NCI-H128 (cell line): ENCODE results near the gene RNU4-1.

Experiments
- DNase-seq: peaks from one replicate; lab custom pipeline; 2025; ENCODE audit not compliant: unreplicated experiment; lab: John Stamatoyannopoulos, UW

RNU4-1 gene

DNA sequence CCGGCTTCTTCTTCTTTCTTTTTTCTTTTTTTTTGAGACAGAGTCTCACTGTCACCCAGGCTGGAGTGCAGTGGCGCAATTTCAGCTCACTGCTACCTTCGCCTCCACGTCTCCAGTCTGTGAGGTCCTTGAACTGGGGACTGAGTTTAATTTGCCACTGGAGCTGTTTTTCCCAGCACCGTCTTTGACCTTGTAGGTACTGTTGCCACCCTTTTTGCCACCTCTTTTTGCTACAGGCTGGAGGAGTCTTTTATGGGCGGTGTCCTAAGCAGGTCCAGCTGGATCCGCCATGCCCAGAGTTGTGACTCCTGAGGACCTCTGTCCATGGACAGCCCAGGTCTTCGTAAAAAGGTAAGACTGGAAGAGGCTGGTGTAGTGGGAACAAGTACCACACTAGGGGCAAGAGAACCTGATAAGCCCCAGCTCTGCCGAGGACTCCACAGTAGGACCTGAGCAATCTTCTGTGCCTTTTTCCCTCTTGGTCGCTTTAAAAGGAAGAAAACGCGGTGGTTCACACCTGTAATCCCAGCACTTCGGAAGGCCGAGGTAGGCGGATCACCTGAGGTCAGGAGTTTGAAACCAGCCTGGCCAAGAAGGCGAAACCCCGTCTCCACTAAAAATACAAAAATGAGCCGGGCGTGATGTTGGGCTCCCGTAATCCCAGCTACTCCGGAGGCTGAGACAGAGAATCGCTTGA is 2.3 kb downstream of the RNU4-1 start:
- no peak for DNase-seq

DNA sequence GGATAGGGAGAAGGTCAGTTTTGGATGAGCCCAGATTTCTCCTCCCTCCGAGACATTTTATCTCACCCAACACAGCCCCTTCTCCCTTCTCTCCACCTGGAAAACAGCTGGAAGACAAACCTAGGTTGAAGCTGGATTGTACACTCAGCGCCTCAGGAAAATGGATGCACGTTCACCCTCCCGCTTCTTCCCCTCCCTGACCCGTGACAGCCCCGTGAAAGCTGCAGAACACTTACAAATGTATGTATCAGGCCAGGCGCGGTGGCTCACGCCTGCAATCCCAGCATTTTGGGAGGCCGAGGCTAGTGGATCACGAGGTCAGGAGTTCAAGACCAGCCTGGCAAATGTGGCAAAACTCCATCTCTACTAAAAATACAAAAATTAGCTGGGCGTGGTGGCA is 5.5 kb downstream of the RNU4-1 start:
- no peak for DNase-seq

DNA sequence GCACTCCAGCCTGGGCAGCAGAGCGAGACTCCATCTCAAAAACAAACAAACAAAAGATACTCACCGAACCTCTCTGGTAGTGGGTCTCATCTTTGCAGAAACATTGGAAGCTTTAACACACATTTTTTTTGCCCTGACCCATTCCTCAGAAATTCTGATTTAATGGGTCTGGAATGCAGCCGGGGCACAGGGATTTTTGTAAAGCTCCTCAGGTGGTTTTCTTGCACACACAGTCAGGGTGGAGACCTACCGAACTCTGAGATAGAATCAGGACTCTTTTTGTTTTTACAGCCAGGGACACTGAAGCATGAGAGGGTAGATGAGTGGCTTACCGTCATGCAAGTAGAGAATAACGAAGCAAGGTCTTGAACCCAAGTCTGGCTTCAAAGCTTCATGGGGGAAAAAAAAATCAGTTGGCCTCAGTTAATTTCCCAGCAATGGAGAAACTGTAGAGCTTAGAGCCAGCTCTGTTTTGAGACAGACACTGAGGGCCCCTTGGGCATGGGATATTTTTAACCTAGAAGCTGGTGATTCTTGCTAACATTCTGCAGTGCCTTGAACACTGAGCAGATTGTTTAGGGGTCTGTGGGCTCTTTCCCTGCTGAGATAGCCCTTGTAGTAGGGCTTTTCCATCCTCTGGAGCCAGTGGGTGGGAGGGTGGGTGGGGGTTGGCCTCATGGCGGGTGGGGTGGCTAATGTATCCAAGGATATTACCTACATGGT is 6.1 kb downstream of the RNU4-1 start:
- no peak for DNase-seq

DNA sequence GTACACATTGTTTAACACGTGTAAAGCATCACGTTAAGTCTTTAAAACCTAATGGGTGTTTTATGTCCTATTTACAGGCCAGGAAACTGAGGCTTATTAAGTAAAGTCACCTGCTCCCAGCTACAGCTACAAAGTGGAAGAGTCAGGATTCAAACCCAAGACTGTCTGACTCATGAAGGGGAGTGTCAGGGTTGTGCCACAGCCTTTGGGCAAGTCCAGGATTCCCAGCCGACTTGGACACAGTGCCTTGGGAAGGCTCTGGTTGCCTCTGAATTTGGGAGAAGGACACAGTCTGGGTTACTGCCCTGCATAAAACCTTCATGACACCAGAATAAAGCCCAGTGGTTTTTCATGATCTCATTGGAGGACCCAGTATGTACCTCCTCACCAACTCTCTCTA is 8.7 kb downstream of the RNU4-1 start:
- no peak for DNase-seq

DNA sequence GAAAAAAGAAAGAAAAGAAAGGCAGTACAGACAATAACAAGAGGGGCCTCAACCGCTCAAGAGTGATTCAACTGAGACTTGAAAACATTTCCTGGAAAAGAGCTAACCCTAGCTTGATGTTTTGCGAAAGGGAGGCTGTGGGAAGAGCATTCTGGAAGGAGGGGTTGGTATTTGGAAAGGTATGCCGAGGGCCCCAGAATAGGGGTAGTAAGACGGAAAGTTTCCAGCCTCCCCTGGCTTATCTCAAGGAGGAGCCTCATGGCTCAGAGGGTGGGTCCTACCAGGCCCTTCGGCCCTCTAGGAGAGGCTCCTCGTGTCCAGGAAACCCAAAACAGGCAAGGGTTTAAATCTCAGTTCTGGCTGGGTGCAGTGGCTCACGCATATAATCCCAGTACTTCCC is 9.7 kb downstream of the RNU4-1 start:
- no peak for DNase-seq

DNA sequence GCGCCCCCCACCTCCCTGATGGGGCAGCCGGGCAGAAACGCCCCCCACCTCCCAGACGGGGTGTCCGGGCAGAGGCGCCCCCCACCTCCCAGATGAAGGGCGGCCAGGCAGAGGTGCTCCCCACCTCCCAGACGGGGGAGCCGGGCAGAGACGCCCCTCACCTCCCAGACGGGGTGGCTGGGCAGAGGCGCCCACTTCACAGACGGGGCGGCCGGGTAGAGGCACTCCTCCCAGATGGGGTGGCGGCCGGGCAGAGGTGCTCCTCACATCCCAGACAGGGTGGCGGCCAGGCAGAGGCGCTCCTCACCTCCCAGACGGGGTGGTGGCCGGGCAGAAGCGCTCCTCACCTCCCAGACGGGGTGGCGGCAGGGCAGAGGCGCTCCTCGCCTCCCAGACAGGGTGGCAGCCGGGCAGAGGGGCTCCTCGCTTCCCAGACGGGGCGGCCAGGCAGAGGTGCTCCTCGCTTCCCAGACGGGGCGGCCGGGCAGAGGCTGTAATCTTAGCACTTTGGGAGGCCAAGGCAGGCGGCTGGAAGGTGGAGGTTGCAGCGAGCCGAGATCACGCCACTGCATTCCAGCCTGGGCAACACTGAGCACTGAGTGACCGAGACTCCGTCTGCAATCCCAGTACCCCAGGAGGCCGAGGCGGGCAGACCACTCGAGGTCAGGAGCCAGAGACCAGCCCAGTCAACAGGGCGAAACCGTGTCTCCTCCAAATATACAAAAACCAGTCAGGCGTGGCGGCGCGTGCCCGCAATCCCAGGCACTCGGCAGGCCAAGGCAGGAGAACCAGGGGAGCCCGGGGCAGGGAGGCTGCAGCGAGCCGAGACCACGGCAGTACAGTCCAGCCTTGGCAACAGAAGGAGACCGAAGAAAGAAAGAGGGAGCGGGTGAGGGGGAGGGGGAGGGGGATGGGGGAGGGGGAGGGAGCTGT is 14.6 kb downstream of the RNU4-1 start:
- DNase-seq: no peak

DNA sequence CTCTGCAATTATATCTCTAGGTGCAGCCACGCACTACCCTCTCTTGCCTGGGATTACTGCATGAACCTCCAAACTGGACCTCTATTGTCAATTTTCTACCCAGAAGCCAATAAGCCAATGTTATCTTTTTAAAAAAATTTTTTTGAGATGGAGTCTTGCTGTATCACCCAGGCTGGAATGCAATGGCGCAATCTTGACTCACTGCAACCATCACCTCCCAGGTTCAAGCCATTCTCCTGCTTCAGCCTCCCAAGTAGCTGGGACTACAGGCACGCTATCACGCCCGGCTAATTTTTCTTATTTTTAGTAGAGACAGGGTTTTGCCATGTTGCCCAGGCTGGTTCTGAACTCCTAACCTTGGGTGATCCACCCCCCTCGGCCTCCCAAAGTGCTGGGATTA is 16.3 kb downstream of the RNU4-1 start:
- DNase-seq: no peak

DNA sequence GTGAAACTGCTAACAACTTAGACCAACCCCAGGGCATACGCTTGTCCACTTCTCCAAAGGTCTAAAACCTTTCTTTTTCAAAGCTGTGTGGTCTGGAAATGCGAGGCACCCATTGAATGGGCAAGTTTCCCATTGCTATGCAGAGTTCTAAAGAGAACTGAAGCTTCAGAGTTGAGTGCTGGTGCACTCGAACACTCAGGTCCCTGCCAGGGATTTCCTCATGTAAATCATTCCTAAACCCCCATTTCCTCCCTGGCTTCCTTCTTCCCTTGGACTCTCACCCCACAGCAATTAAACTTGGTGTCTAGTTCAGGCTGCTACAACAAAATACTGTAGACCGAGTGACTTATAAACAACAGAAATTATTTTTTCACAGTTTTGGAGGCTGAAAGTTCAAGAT is 25.3 kb downstream of the RNU4-1 start:
- DNase-seq: no peak

DNA sequence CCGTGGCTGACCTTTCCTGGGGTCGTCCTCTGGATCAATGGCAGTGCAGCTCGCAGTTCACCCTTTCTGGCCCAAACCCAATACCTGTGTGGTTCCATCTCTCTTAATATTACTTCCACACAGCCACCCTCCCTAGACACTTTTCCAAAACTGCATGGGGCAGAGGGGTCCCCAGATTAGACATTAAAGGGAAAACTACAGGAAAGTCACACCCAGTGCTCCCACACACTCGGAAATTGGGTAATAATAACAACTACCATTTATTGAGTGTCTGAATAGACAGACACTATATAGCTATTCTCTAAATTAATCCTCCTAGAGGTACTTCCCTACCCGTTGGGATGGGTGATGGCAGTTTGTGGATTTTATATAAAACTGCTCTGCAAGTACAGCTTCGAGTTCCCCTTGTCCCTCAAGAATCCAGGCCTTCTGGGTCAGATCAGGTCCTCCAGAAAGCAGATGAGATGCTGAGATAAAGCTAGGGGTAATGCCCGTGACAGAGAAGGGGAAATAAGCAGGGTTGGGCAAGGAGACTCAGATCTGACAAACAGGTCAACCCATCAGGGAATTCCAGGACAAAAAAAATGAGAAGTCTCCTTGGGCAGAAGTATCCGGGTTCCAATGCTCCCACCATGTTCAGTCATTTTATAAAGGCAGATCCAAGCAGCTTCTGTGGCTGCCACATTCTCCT is 26.7 kb downstream of the RNU4-1 start:
- no peak for DNase-seq

DNA sequence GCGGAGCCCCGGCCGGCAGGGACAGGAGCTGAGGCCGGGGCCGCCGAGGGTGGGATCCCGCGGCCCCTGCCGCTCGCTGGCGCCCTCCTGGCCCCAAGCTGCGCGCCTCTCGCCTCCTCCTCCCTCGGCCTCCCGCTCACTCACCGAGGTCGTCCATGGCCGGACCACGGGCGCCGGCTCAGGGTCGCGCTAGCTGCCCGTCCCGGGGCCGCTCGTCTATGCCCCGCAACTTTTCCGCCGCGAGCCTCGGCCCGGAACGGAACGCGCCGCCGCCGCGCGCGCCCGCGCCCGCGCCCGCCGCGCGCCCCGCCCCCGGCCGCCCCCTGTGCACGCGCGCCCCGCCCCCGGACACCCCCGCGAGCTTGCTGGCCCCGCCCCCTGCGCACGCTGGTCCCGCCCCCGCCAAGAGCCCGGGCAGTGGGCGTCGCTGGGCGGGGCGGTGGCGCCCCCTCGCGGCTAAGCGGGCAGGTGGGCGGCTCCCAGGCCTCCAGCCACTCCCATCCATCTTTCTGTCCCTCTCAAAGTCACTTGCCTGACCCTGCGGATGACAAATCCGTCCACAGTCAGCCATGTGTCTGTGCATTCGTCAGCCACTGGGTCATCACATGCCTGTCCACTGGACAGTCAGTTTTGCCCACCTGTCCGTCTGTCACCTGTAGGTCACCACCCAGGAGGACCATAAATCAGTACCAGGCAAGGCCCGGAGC is 27.4 kb downstream of the RNU4-1 start, which contains the start of gene PXN:
Gene PXN (minus strand): TSS at position 258 of the 707 bp plus-strand sequence. CDS start 101 bp downstream, at position 157.
- peak; percentile 25 for DNase-seq

DNA sequence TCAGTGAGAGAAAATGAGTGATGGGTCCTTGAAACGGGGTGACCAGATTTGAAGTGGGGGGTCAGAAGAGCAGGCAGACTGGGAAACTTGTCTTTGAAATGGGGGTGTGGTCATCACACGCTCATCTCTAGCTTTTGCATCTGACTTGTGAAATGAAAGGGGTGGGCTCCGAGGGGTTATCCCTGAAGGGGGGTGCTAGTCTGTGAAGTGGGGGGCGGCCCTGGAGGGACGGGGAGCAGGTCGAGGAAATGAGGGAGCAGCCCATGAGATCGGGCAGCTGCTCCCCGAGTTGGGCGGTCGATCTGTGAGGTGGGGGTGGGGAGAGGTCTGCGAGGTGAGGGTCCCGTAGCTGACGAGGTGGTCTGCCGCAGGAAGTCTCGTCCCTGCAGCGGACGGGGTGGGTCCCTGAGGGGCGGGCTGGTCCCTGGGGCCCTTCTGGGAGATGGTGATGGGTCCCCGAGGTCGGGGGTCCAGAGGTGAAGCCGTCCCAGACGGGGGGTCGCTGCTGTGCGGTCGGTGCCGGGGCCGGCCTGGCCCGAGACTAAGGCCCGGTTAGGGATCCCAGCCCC is 28.0 kb downstream of the RNU4-1 start:
- no peak for DNase-seq

DNA sequence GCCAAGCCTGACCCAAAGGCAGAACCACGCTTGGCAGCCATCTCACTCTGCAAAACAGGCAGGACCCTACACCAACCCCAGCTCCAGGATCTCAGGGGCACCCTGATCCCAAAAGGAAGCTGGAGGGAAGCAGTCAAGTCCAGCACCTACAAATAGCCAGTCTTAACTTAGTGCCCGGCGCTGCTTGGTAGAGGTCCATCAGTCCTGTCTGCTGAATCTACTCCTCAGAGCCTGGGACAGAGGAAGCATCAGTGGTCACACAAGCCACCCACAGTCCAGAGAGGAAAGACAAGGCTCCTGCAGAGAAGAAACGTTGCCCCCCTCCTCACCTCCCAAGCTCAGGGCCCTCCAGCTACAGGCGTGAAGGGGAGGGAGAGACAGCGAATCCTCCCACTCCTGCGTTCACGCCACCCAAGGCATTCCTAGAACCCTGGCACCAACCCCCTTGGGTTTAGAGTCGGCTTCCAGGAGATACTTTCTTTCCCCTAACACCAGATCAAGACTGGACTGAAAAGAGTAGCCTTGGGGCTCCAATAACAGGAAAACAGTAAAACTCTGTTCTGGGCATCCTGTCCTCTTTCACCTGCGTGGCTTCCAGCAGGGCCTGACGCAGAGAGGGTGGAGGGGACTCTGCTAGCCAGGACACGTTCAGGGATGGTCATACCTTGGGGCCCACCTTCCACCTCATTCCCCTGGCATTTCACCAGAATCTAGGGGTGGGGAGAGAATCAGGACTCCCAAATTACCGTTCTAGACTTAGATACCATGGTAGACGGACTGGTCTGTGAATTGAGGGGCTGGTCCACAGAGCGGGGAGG is 28.7 kb downstream of the RNU4-1 start:
- no peak for DNase-seq

DNA sequence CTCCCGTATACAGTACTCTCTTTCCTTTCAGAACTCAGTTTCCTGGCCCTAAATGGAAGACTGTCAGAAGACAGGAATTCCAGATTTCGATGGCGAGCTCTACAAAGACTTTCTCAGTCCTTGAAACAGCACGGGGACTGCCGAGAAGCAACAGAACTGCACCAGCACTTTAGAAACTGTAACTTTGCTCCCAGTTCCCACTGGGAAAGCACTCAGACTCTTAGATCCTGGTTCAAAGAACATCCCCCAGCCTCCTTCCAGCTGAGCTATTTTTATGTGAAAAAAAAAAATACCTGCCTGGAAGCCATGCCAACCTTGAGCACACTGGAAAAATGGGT is 29.3 kb downstream of the RNU4-1 start:
- no peak for DNase-seq

DNA sequence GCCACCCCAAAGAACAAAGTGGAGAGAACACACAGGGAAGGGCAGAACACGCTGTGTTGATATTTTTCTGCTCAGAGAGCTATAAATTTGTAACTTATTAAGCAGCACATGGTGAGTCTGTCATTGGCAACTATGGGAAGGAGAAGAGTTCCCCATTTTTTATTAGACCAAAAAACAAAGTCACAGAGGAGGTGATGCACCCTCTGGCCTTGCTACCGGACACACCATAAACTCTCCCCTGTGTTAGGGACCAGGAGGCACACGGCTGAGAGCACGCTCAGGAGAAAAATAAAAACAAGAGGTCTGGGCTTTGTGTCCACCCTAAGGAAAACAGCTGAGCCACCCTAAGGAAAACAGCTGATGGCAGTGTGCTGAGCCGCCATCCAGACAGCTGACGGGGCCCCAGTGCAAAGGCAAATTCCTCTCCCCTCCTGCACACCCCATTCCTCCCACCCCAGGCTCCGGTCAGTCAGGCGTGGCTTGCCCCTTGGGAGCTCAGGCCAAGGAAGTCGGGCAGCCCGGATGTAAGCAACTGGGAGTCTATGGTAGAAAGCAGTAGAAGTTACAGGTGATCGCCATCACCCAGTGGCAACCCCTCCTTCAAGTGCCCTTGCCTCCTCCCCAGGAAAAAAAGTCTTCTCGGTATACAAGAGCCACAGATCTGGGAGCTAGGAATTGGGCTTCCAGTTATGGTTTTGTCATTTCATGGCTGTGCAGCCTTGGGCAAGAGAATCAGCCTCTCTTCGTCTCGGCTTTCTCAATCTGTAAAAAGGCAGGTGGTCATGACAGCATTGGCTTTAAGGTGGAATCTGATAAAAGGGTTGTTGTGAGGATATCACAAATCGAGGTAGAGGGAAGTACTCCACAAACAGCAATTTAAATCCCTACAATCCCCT is 29.9 kb downstream of the RNU4-1 start:
- DNase-seq: no peak

DNA sequence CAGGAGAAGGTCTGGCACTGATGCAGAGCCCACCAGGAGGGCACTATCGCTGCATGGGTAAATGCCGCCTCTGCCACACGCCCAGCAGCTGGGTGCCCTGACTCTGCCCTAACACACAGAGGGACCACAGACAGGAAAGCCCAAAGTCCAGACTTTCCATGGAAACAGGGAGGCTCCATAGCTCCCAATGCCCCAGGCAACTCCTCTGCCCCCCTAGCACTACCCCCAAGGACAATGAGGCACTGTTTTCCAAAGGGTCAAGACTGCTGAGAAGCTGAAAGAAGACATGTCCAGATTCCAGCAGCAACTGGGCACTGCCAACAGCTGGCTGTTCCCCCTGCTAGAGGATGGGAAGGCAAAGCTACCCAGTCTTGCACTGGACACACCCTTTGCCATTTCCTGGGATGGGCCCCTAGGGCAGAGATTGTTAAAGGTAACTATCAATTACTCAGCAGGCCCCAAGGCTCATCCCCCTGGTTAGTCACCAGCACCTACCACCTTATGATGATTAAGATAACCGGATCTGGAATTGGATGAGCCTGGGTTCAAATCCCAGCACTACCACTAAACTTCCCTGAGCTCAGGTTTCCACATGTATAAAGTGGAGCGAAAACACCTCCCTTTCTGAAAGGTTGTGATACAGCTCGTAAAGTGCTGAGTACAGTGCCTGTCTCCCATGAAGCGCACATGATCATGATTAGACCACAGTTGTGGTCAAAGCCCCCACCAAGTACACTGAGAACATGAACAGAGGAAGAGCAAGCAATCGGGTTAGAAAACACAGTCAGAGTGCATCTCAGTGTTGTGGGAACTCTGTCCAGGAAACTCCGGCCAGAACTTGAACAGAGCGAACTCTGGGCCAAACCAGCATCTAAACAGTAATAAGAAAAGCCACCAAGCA is 30.8 kb downstream of the RNU4-1 start:
- DNase-seq: no peak

DNA sequence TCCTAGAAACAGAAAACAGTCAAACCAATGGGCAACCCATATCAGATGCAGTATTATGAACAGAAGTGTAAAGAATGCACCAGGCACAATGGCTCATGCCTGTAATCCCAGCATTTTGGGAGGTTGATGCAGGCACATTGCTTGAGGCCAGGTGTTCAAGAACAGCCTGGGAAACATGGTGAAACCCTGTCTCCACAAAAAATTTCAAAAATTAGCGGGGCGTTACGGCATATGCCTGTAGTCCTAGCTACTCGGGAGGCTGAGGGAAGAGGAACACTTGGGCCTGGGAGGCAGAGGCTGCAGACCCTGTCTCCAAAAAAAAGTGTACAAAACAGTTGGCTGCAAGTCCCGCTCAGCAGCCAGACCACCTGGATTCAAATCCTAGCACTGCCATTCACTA is 32.4 kb downstream of the RNU4-1 start:
- no peak for DNase-seq
